PC-9 (cell line): ENCODE measurements around the gene PXT1. TPM values are rescaled to one million over a fixed set of nuclear protein-coding genes. Genes with fewer than 3 reads are reported as not detected.

Experiments
- BruUV-seq: library from RNA; stranded (reverse); fragments of 400-500 nt; replicated peaks from 2 replicates; lab custom pipeline; 2021; lab: Mats Ljungman, UMichigan
- CTCF ChIA-PET: fragments of 300-600 bp; sonication (Branson Sonifier 250); formaldehyde crosslinking; loops from one replicate; lab custom pipeline; 2022; ENCODE audit warnings: antibody characterized with exemption; lab: Charles Lee
- POLR2A ChIA-PET: fragments of 300-600 bp; sonication (Branson Sonifier 250); formaldehyde crosslinking; loops from one replicate; lab custom pipeline; 2022; ENCODE audit warnings: antibody characterized with exemption; ENCODE audit not compliant: unreplicated experiment; lab: Charles Lee
- DNase-seq, 2 experiments: peaks; one replicate each; pipeline versions ENCODE4 v3.0.0 to v3.0.0-alpha.2; 2015 to 2022; ENCODE audit warnings: mixed read lengths in 1 of 2
- H2AFZ ChIP-seq: fragments of 200-600 bp; sonication (generic); 2 replicates; pipeline ENCODE4 v1.8.1; 2017; ENCODE audit warnings: antibody characterized with exemption
- H3F3A ChIP-seq: fragments of 200-600 bp; sonication (generic); 2 replicates; pipeline ENCODE4 v1.8.1; 2017; ENCODE audit warnings: antibody characterized with exemption, mild to moderate bottlenecking, low read depth; ENCODE audit not compliant: insufficient read depth
- H3K27ac ChIP-seq: fragments of 200-600 bp; sonication (generic); 2 replicates; pipeline ENCODE4 v1.6.1; 2016; ENCODE audit warnings: mixed run types
- H3K27me3 ChIP-seq: fragments of 200-600 bp; sonication (generic); 2 replicates; pipeline ENCODE4 v1.6.1; 2016; ENCODE audit warnings: low read depth, mixed run types; ENCODE audit not compliant: insufficient read depth
- H3K36me3 ChIP-seq: fragments of 200-600 bp; sonication (generic); 2 replicates; pipeline ENCODE4 v1.6.1; 2016; ENCODE audit warnings: low read depth, mixed run types
- H3K4me1 ChIP-seq: fragments of 200-600 bp; sonication (generic); replicated peaks from 2 replicates; pipeline ENCODE4 v1.6.1; 2016; ENCODE audit warnings: mixed run types; ENCODE audit not compliant: insufficient read depth
- H3K4me2 ChIP-seq: fragments of 200-600 bp; sonication (generic); 2 replicates; pipeline ENCODE4 v1.6.1; 2017; ENCODE audit warnings: mixed run types
- H3K4me3 ChIP-seq: fragments of 200-600 bp; sonication (generic); 2 replicates; pipeline ENCODE4 v1.6.1; 2016; ENCODE audit warnings: mixed run types
- H3K79me2 ChIP-seq: fragments of 200-600 bp; sonication (generic); 2 replicates; pipeline ENCODE4 v1.6.1; 2017; ENCODE audit warnings: low read depth, mixed run types
- H3K9me2 ChIP-seq: fragments of 200-600 bp; sonication (generic); 2 replicates; pipeline ENCODE4 v1.8.1; 2017; ENCODE audit warnings: mild to moderate bottlenecking; ENCODE audit not compliant: insufficient read depth
- H3K9me3 ChIP-seq: fragments of 200-600 bp; sonication (generic); 2 replicates; pipeline ENCODE4 v1.8.1; 2016; ENCODE audit warnings: low read depth; ENCODE audit not compliant: insufficient read depth
- H4K20me1 ChIP-seq: fragments of 200-600 bp; sonication (generic); 2 replicates; pipeline ENCODE4 v1.8.1; 2017; ENCODE audit not compliant: insufficient read depth
- CTCF ChIP-seq: fragments of 200-600 bp; sonication (generic); conservative IDR thresholded peaks from 2 replicates; pipeline ENCODE4 v1.6.1; 2017; ENCODE audit warnings: mixed run types, antibody characterized with exemption, mild to moderate bottlenecking, moderate library complexity
- EZH2 ChIP-seq: fragments of 200-600 bp; sonication (generic); IDR thresholded peaks from 2 replicates; pipeline ENCODE4 v1.8.0; 2017; ENCODE audit warnings: antibody characterized with exemption, low read depth
- intact Hi-C: fragments of 100-400 bp; cut with micrococcal nuclease; formaldehyde crosslinking; loops from one replicate; pipeline ENCODE4 v1.10.0; 2022; ENCODE audit not compliant: unreplicated experiment
- total RNA-seq: library from RNA; stranded (reverse); gene quantifications from 2 replicates; pipeline ENCODE4 v1.2.3, GENCODE V29; 2021

Gene PXT1
- total RNA-seq, 1 experiment from 2014 or later: not detected

DNA sequence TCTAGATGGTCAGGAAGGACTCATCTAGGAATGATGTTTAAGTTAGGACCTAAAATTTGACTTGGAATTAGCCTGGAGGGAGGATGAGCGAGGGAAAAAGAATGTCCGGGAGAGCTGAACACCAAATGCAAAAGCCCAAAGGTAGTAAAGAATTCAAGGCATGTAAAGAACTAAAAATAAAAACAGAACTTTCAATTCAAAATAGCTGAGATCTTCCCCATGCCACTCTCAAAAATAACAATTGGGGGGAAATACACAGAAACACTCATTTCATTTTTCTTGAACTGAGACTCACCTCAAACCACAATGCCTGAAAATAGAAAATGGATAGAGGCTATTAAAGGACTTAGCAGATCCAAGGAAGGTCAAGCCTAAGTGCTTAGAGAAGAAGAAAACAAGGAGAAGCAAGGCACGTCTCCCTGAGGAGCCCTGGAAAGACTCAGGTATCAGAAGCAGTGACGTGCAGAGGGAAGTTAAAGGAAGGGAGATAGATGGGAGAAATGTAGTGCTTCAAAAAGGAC is 10.4 kb downstream of the PXT1 start:
- Histone ChIP-seq H3K9me2 (no peaks in the 10 kb centered on the region), H2AFZ (peak overlapping the region; percentile 23; the same call in 1 of the 2 replicates), H3F3A (peaks cover 24% of the 10 kb centered on the region), H4K20me1 (no peaks in the 10 kb centered on the region), H3K9me3 (no peaks in the 10 kb centered on the region), H3K4me2 (peak overlapping the region; percentile 66), H3K4me1 (peaks cover 27% of the 10 kb centered on the region), H3K36me3 (no peaks in the 10 kb centered on the region), H3K4me3 (peak overlapping the region; percentile 15; the same call in 1 of the 2 replicates), H3K27me3 (no peaks in the 10 kb centered on the region), H3K79me2 (no peaks in the 10 kb centered on the region), H3K27ac (peak overlapping the region; percentile 73)
- no peak for TF ChIP-seq EZH2
- no peak for TF ChIP-seq CTCF
- ChIA-PET CTCF (interaction anchor here (0.7 kb wide), 1 partner anchor 12 kb away, joined by 3 read pairs; no protein-coding TSS in a partner anchor), POLR2A (interaction anchor here (0.5 to 0.7 kb wide), 4 partner anchors 9 to 389 kb away, joined by 3 to 4 read pairs (median 4); no protein-coding TSS in a partner anchor)
- peak; percentile 43 to 53 for DNase-seq
- intact Hi-C loops: no loop called here
- BruUV-seq: no TSS peak

DNA sequence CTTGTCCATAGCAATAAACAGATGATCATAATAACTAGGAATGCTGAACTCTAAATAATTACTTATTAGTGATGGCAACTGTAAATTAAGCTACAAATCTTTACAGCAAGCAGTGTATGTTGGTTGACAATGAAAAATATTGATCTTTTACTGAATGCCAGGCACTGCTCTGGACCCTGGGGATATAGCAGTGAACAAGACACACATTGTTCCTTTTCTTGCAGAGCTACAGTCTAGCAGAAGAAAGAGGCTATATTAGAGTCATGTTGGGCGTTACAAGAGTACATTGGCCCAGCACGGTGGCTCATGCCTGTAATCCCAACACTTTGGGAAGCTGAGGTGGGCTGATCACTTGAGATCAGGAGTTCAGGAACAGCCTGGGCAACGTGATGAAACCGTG is 11.5 kb downstream of the PXT1 start:
- intact Hi-C loops: no loop called here

GRCh38 chr6:36430351-36430750 is 12.3 kb downstream of the PXT1 start:
- Histone ChIP-seq H3K79me2 (no peaks in the 10 kb centered on the region), H3F3A (peaks cover 25% of the 10 kb centered on the region), H3K27me3 (no peaks in the 10 kb centered on the region), H2AFZ (no peak overlapping the region), H4K20me1 (no peaks in the 10 kb centered on the region), H3K9me2 (no peaks in the 10 kb centered on the region), H3K27ac (no peak overlapping the region), H3K4me3 (no peak overlapping the region), H3K9me3 (no peaks in the 10 kb centered on the region), H3K4me2 (no peak overlapping the region), H3K36me3 (no peaks in the 10 kb centered on the region), H3K4me1 (peaks cover 28% of the 10 kb centered on the region)
- CTCF ChIA-PET: interaction anchor here (0.7 kb wide), 1 partner anchor 62 kb away, joined by 3 read pairs; no protein-coding TSS in a partner anchor
- intact Hi-C loops: no loop called here
- POLR2A ChIA-PET: interaction anchor here (0.6 kb wide), 1 partner anchor 147 kb away, joined by 6 read pairs; no protein-coding TSS in a partner anchor
- DNase-seq: no peak
- TF ChIP-seq EZH2 (no peak), CTCF (no peak)
- no TSS peak for BruUV-seq

More for the DNA sequence above, 11.5 kb downstream of the PXT1 start:
- POLR2A ChIA-PET: no interaction called here
- TF ChIP-seq CTCF (no peak), EZH2 (no peak)
- Histone ChIP-seq H3K79me2 (no peaks in the 10 kb centered on the region), H3F3A (peaks cover 24% of the 10 kb centered on the region), H3K4me2 (no peak overlapping the region), H2AFZ (no peak overlapping the region), H3K27ac (no peak overlapping the region), H3K9me2 (no peaks in the 10 kb centered on the region), H3K4me1 (peaks cover 28% of the 10 kb centered on the region), H3K9me3 (no peaks in the 10 kb centered on the region), H3K27me3 (no peaks in the 10 kb centered on the region), H4K20me1 (no peaks in the 10 kb centered on the region), H3K4me3 (no peak overlapping the region), H3K36me3 (no peaks in the 10 kb centered on the region)
- CTCF ChIA-PET: no interaction called here
- no TSS peak for BruUV-seq
- DNase-seq: no peak
